MM.1S (cell line): Measurements from ENCODE around the gene ALG14.

ENCODE experiments used
- DNase-seq: peaks from one replicate; pipeline ENCODE4 v3.0.0-alpha.2; 2015
- H2AFZ ChIP-seq: fragments of 300-600 bp; sonication (generic); 2 replicates; pipeline ENCODE4 v1.6.0; 2016; ENCODE audit warnings: antibody characterized with exemption, low read length
- H3F3A ChIP-seq: fragments of 300-600 bp; sonication (generic); 2 replicates; pipeline ENCODE4 v1.6.1; 2016; ENCODE audit warnings: mild to moderate bottlenecking, antibody characterized with exemption, low read length, moderate library complexity, mixed read lengths; ENCODE audit not compliant: insufficient read depth
- H3K27ac ChIP-seq: fragments of 300-600 bp; sonication (generic); 2 replicates; pipeline ENCODE4 v1.5.1; 2016; ENCODE audit warnings: mild to moderate bottlenecking, low read length
- H3K27me3 ChIP-seq: fragments of 300-600 bp; sonication (generic); replicated peaks from 2 replicates; pipeline ENCODE4 v1.6.0; 2016; ENCODE audit warnings: low read length; ENCODE audit not compliant: insufficient read depth
- H3K36me3 ChIP-seq: fragments of 300-600 bp; sonication (generic); replicated peaks from 2 replicates; pipeline ENCODE4 v1.6.1; 2016; ENCODE audit warnings: mild to moderate bottlenecking, low read length, mixed read lengths; ENCODE audit not compliant: insufficient read depth
- H3K4me1 ChIP-seq: fragments of 300-600 bp; sonication (generic); 2 replicates; pipeline ENCODE4 v1.6.1; 2016; ENCODE audit warnings: low read length, mixed read lengths
- H3K4me2 ChIP-seq: fragments of 300-600 bp; sonication (generic); 2 replicates; pipeline ENCODE4 v1.6.0; 2016; ENCODE audit warnings: low read depth, low read length
- H3K4me3 ChIP-seq: fragments of 300-600 bp; sonication (generic); 2 replicates; pipeline ENCODE4 v1.5.1; 2016; ENCODE audit warnings: low read length, mixed read lengths
- H3K79me2 ChIP-seq: fragments of 300-600 bp; sonication (generic); 2 replicates; pipeline ENCODE4 v1.6.1; 2016; ENCODE audit warnings: mixed run types, low read length, mixed read lengths
- H3K9ac ChIP-seq: fragments of 300-600 bp; sonication (generic); 2 replicates; pipeline ENCODE4 v1.6.1; 2016; ENCODE audit warnings: low read length, mixed read lengths
- H3K9me2 ChIP-seq: fragments of 300-600 bp; sonication (generic); replicated peaks from 2 replicates; pipeline ENCODE4 v1.6.1; 2016; ENCODE audit warnings: mild to moderate bottlenecking, low read length, mixed read lengths; ENCODE audit not compliant: insufficient read depth
- H3K9me3 ChIP-seq: fragments of 300-600 bp; sonication (generic); replicated peaks from 2 replicates; pipeline ENCODE4 v1.6.1; 2016; ENCODE audit warnings: mild to moderate bottlenecking, low read length, mixed read lengths; ENCODE audit not compliant: insufficient read depth
- H4K20me1 ChIP-seq: fragments of 300-600 bp; sonication (generic); 2 replicates; pipeline ENCODE4 v1.6.1; 2016; ENCODE audit warnings: mild to moderate bottlenecking, low read length, moderate library complexity, mixed read lengths; ENCODE audit not compliant: insufficient read depth
- CTCF ChIP-seq: fragments of 300-600 bp; sonication (generic); IDR thresholded peaks from 2 replicates; pipeline ENCODE4 v1.5.1; 2016; ENCODE audit warnings: antibody characterized with exemption, low read length, mixed read lengths
- EZH2 ChIP-seq: fragments of 300-600 bp; sonication (generic); optimal IDR thresholded peaks from 2 replicates; pipeline ENCODE3; 2017; ENCODE audit warnings: low read depth, mild to moderate bottlenecking, antibody characterized with exemption, low read length, mixed read lengths
- EZH2phosphoT487 ChIP-seq: fragments of 300-600 bp; sonication (generic); IDR thresholded peaks from 2 replicates; pipeline ENCODE4 v1.6.1; 2018; ENCODE audit warnings: antibody characterized with exemption, low read length

ALG14 gene

GRCh38 chr1:95118710-95119109 lies 46.0 kb upstream of the ALG14 start:
- H3K27ac ChIP-seq = no peak overlapping the region
- H3F3A ChIP-seq = no peaks in the 10 kb centered on the region
- H3K9me3 ChIP-seq = no peaks in the 10 kb centered on the region
- H4K20me1 ChIP-seq = no peaks in the 10 kb centered on the region
- H3K9ac ChIP-seq = no peak overlapping the region
- H3K4me2 ChIP-seq = no peak overlapping the region
- no peak for DNase-seq
- H2AFZ ChIP-seq = no peak overlapping the region
- H3K4me3 ChIP-seq = no peak overlapping the region
- TF ChIP-seq EZH2phosphoT487 (no peak), EZH2 (no peak), CTCF (no peak)
- H3K36me3 ChIP-seq = no peaks in the 10 kb centered on the region
- H3K9me2 ChIP-seq = no peaks in the 10 kb centered on the region
- no peaks in the 10 kb centered on the region for H3K4me1 ChIP-seq
- no peaks in the 10 kb centered on the region for H3K79me2 ChIP-seq
- no peaks in the 10 kb centered on the region for H3K27me3 ChIP-seq

- H3K27ac ChIP-seq = no peak overlapping the region
- H3K36me3 ChIP-seq = no peaks in the 10 kb centered on the region
- no peaks in the 10 kb centered on the region for H3K9me2 ChIP-seq
- H3K4me3 ChIP-seq = peak overlapping the region; percentile 58
- H3K79me2 ChIP-seq = no peaks in the 10 kb centered on the region
- no peaks in the 10 kb centered on the region for H3K4me1 ChIP-seq
- no peaks in the 10 kb centered on the region for H4K20me1 ChIP-seq
- H3K9me3 ChIP-seq = no peaks in the 10 kb centered on the region
- H3K4me2 ChIP-seq = peak overlapping the region; percentile 65
- no peak for TF ChIP-seq EZH2phosphoT487
- no peak for TF ChIP-seq CTCF
- TF ChIP-seq EZH2 = no peak
- no peaks in the 10 kb centered on the region for H3K27me3 ChIP-seq
- DNase-seq = peak; percentile 9
- peak overlapping the region; percentile 42; the same call in 1 of the 2 replicates for H3K9ac ChIP-seq
- no peaks in the 10 kb centered on the region for H3F3A ChIP-seq
- H2AFZ ChIP-seq = peak overlapping the region; percentile 53
Observed at GRCh38 chr1:95118067-95118499, 45.3 kb upstream of the ALG14 start.

GRCh38 chr1:95117207-95118066 lies 44.7 kb upstream of the ALG14 start, which contains the start of gene TLCD4:
TSS of gene TLCD4 (plus strand) at chr1:95117355. CDS start at chr1:95143902, 26,547 bp downstream.
- Histone ChIP-seq H3K36me3 (no peaks in the 10 kb centered on the region), H3K79me2 (no peaks in the 10 kb centered on the region), H3K27ac (peak within 1 kb of the TSS; percentile 32; the same call in 1 of the 2 replicates), H2AFZ (peak within 1 kb of the TSS; percentile 63), H3K4me1 (no peaks in the 10 kb centered on the region), H4K20me1 (no peaks in the 10 kb centered on the region), H3K9ac (peak within 1 kb of the TSS; percentile 46; the same call in 1 of the 2 replicates), H3K27me3 (no peaks in the 10 kb centered on the region), H3F3A (no peaks in the 10 kb centered on the region), H3K4me2 (peak within 1 kb of the TSS; percentile 65), H3K9me2 (no peaks in the 10 kb centered on the region), H3K9me3 (no peaks in the 10 kb centered on the region), H3K4me3 (peak within 1 kb of the TSS; percentile 74)
- TF ChIP-seq CTCF (no peak), EZH2 (no peak), EZH2phosphoT487 (no peak)
- peak; percentile 36 for DNase-seq
